Measurements from ENCODE around the gene IGF2BP1.

DNA sequence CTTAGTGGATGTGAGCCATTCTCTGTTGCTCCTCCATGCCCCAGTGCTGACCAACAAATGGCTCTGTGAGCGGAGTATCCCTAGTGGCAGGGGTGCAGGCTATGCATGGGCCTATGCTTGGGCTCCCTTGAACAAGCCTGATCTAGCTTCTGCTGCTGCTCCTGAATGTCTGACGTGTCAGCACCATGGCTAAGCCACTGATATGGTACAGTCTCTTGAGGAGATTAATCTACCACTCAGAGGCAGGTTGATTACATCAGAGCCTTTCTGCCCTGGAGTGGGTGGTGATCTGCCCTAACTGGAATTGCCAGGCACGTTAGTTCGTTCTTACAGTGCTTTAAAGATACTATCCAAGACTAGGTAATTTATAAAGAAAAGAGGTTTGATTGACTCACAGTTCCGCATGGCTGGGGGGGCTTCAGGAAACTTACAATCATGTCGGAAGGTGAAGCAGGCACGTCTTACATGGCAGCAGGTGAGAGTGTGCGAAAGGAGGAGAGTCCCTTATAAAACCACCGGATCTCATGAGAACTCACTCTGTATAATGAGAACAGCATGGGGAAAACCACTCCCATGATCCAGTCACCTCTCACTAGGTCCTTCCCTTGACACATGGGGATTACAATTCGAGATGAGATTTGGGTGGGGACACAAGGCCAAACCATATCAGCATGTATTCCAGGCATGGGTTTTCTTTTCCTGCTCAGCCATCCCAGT lies 93.9 kb downstream of the IGF2BP1 start:
- TF ChIP-seq, protein P1, sequence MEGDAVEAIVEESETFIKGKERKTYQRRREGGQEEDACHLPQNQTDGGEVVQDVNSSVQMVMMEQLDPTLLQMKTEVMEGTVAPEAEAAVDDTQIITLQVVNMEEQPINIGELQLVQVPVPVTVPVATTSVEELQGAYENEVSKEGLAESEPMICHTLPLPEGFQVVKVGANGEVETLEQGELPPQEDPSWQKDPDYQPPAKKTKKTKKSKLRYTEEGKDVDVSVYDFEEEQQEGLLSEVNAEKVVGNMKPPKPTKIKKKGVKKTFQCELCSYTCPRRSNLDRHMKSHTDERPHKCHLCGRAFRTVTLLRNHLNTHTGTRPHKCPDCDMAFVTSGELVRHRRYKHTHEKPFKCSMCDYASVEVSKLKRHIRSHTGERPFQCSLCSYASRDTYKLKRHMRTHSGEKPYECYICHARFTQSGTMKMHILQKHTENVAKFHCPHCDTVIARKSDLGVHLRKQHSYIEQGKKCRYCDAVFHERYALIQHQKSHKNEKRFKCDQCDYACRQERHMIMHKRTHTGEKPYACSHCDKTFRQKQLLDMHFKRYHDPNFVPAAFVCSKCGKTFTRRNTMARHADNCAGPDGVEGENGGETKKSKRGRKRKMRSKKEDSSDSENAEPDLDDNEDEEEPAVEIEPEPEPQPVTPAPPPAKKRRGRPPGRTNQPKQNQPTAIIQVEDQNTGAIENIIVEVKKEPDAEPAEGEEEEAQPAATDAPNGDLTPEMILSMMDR (IDR thresholded peaks at IDR 0.05; ENCODE audit: low read depth, low read length): no peak
- TF ChIP-seq MYC (IDR thresholded peaks at IDR 0.05; ENCODE audit: low read depth, low read length) (no peak), POLR2A (IDR thresholded peaks at IDR 0.05; ENCODE audit: extremely low read depth, insufficient read length) (no peak)
- TF ChIP-seq, protein P2, sequence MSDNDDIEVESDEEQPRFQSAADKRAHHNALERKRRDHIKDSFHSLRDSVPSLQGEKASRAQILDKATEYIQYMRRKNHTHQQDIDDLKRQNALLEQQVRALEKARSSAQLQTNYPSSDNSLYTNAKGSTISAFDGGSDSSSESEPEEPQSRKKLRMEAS (IDR thresholded peaks at IDR 0.05; ENCODE audit: low read depth, low read length): no peak

Measured in NB4 (cell line).